K562 (cell line): ENCODE data around the gene THOP1. TPM values are rescaled to one million over a fixed set of nuclear protein-coding genes. Genes with fewer than 3 reads are reported as not detected.

Experiments
- CHD2 ChIP-seq: IDR thresholded peaks from 2 replicates; pipeline ENCODE4 v1.6.1; 2011; ENCODE audit warnings: low read depth, low read length
- CHD7 ChIP-seq: fragments of 200-600 bp; sonication (generic); IDR thresholded peaks from one replicate; pipeline ENCODE4 v1.6.1; 2012; ENCODE audit warnings: mild to moderate bottlenecking, low read depth, low read length, inconsistent platforms
- CSDE1 ChIP-seq, 2 experiments: fragments of 450-650 bp; IDR thresholded peaks; 2 replicates each; pipeline ENCODE4 v1.6.1; 2016; ENCODE audit warnings: mild to moderate bottlenecking in 1 of 2
- HDAC2 ChIP-seq: fragments of 450-650 bp; IDR thresholded peaks from 2 replicates; pipeline ENCODE4 v1.6.1; 2016; ENCODE audit warnings: mild to moderate bottlenecking
- HNRNPL ChIP-seq: fragments of 200-400 bp; formaldehyde crosslinking; IDR thresholded peaks from 2 replicates; pipeline ENCODE4 v1.6.1; 2017; ENCODE audit warnings: low read depth, mild to moderate bottlenecking, low read length
- KLF1 ChIP-seq: fragments of 450-650 bp; IDR thresholded peaks from 2 replicates; pipeline ENCODE4 v1.6.1; 2016; ENCODE audit warnings: missing genetic modification characterization, missing compliant biosample characterization
- MTF1 ChIP-seq: fragments of 250-450 bp; sonication (Bioruptor Pico); IDR thresholded peaks from 2 replicates; pipeline ENCODE4 v1.9.0; 2021; ENCODE audit warnings: moderate library complexity, mild to moderate bottlenecking, inconsistent platforms, borderline replicate concordance
- NBN ChIP-seq: fragments of 450-650 bp; IDR thresholded peaks from 2 replicates; pipeline ENCODE4 v1.6.1; 2016; ENCODE audit warnings: low read depth, mild to moderate bottlenecking
- POLR2A ChIP-seq: fragments of 450-650 bp; conservative IDR thresholded peaks from 2 replicates; pipeline ENCODE4 v1.6.1; 2016
- RBM17 ChIP-seq: fragments of 200-400 bp; formaldehyde crosslinking; IDR thresholded peaks from 2 replicates; pipeline ENCODE4 v1.6.1; 2017; ENCODE audit warnings: low read depth, mild to moderate bottlenecking, low read length, borderline replicate concordance
- TCF3 ChIP-seq: sonication (generic); formaldehyde crosslinking; IDR thresholded peaks from 2 replicates; pipeline ENCODE4 v1.4.0; 2020; ENCODE audit warnings: mild to moderate bottlenecking, missing genetic modification reagents
- TEAD2 ChIP-seq: fragments of 450-650 bp; IDR thresholded peaks from 2 replicates; pipeline ENCODE4 v1.6.1; 2016; ENCODE audit warnings: missing genetic modification characterization, control low read depth, missing compliant biosample characterization
- THRB ChIP-seq: fragments of 450-650 bp; formaldehyde crosslinking; conservative IDR thresholded peaks from 2 replicates; pipeline ENCODE4 v1.4.0; 2022; ENCODE audit warnings: mild to moderate bottlenecking, missing genetic modification characterization
- TRIM24 ChIP-seq, 2 experiments: fragments of 450-650 bp; IDR thresholded peaks; 2 replicates each; pipeline ENCODE4 v1.6.1; 2016
- ZNF121 ChIP-seq: sonication (generic); formaldehyde crosslinking; conservative IDR thresholded peaks from 2 replicates; pipeline ENCODE4 v1.8.0; 2022; ENCODE audit warnings: missing genetic modification reagents
- ZNF143 ChIP-seq: sonication (generic); formaldehyde crosslinking; IDR thresholded peaks from 2 replicates; pipeline ENCODE4 v1.9.0; 2022; ENCODE audit warnings: mild to moderate bottlenecking, missing genetic modification reagents
- ZNF699 ChIP-seq: fragments of 250-450 bp; sonication (Bioruptor Pico); IDR thresholded peaks from 2 replicates; pipeline ENCODE4 v1.8.0; 2021; ENCODE audit warnings: mild to moderate bottlenecking, moderate library complexity; ENCODE audit not compliant: insufficient replicate concordance
- ZNF79 ChIP-seq: fragments of 250-450 bp; sonication (Bioruptor Pico); IDR thresholded peaks from 2 replicates; pipeline ENCODE4 v1.4.0; 2020; ENCODE audit warnings: low read depth, mild to moderate bottlenecking, moderate library complexity
- polyA plus RNA-seq, 8 experiments: library from polyadenylated mRNA; depleted of rRNA in 4 of 8; stranded (reverse) in 5 of 8; unstranded in 3 of 8; fragments of >200 nt; fragmentation: Nextera tagmentation in 2 of 8; fragmentation: Illumina TruSeq in 1 of 8; extraction: Ambion mirVana in 2 of 8; extraction: Trizol in 1 of 8; gene quantifications; 2 replicates each; pipeline versions ENCODE4 v1.2.1 to v1.2.3, GENCODE V29; 2011 to 2014; ENCODE audit warnings: inconsistent platforms in 1 of 8, missing spikeins in 1 of 8
- total RNA-seq, 7 experiments: library from RNA; depleted of rRNA in 6 of 7; stranded (reverse); fragments of >200 nt in 6 of 7; fragmentation: Illumina TruSeq in 2 of 7; extraction: Trizol in 2 of 7; gene quantifications; 2 replicates each; pipeline versions ENCODE4 v1.2.1 to v1.2.3, GENCODE V29; 2011 to 2021; ENCODE audit warnings: low replicate concordance in 1 of 7

Gene THOP1
- total and polyA plus RNA-seq, 9 of the 15 experiments (the other 6 are each of a cell fraction or from before 2014, with no cell fraction given): 1.3 to 255 (median 96.1) TPM

GRCh38 chr19:2739602-2740313, 45.5 kb upstream of the THOP1 start, which contains the start of gene SLC39A3 (continued):
- TF ChIP-seq RBM17: no peak
- peak; percentile 85 for TF ChIP-seq CHD2
- no peak for TF ChIP-seq CHD7
- TF ChIP-seq KLF1 (tag): no peak
- peak; percentile 50; the same call in 1 of the 2 replicates for TF ChIP-seq ZNF143 (CRISPR knock-in tag)
- TF ChIP-seq TRIM24 (IDR thresholded peaks at IDR 0.05): peak in 1 of 2 experiments; percentile 98; a peak in 2 of 4 replicates
- peak; percentile 43; the same call in 1 of the 2 replicates for TF ChIP-seq TCF3
- TF ChIP-seq ZNF699 (CRISPR knock-in tag): no peak
- TF ChIP-seq MTF1 (CRISPR knock-in tag): peak; percentile 78; the same call in 1 of the 2 replicates
- TF ChIP-seq ZNF79 (CRISPR knock-in tag): 0 out of 2 replicates have a peak, but pooled peaks have one; percentile 31
- peak; percentile 89 for TF ChIP-seq THRB (CRISPR knock-in tag)
- TF ChIP-seq HDAC2: peak; percentile 78
- TF ChIP-seq HNRNPL: no peak
- TF ChIP-seq CSDE1 (IDR thresholded peaks at IDR 0.05): no peak
- TF ChIP-seq NBN: peak; percentile 64; the same call in 1 of the 2 replicates
- TF ChIP-seq POLR2A: no peak; the same call in 1 of the 2 replicates
- TF ChIP-seq ZNF121 (CRISPR knock-in tag): no peak
- TF ChIP-seq TEAD2: no peak
